ENCODE results near the gene HSPA12B. TPM values are rescaled to one million over a fixed set of nuclear protein-coding genes. Genes with fewer than 3 reads are reported as not detected.
A peak's percentile ranks its signal among the peaks of the same experiment; 100 is the strongest.

Gene HSPA12B
- total and polyA plus RNA-seq, 2 donors (not counting 3 experiments of a cell fraction or from before 2014, with no cell fraction given): 3.7 to 6.6 TPM

- no TSS peak for BruUV-seq (replicated peaks)
- no peaks in the 10 kb centered on the region for H4K20me1 ChIP-seq (replicated peaks; ENCODE audit: control insufficient read depth, extremely low read depth, insufficient read depth, low read length)
- TF ChIP-seq EZH2 (IDR thresholded peaks at IDR 0.05; ENCODE audit: borderline replicate concordance, low read depth, low read length, severe bottlenecking): peak; percentile 70
- TF ChIP-seq, protein P1, sequence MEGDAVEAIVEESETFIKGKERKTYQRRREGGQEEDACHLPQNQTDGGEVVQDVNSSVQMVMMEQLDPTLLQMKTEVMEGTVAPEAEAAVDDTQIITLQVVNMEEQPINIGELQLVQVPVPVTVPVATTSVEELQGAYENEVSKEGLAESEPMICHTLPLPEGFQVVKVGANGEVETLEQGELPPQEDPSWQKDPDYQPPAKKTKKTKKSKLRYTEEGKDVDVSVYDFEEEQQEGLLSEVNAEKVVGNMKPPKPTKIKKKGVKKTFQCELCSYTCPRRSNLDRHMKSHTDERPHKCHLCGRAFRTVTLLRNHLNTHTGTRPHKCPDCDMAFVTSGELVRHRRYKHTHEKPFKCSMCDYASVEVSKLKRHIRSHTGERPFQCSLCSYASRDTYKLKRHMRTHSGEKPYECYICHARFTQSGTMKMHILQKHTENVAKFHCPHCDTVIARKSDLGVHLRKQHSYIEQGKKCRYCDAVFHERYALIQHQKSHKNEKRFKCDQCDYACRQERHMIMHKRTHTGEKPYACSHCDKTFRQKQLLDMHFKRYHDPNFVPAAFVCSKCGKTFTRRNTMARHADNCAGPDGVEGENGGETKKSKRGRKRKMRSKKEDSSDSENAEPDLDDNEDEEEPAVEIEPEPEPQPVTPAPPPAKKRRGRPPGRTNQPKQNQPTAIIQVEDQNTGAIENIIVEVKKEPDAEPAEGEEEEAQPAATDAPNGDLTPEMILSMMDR (IDR thresholded peaks at IDR 0.05; ENCODE audit: extremely low read depth in 1 of 2, insufficient read depth in 1 of 2, low read depth in 1 of 2, low read length in 2 of 2): peak in 1 of 2 donors; percentile 4
- no peak for TF ChIP-seq MYC (IDR thresholded peaks at IDR 0.05; ENCODE audit: low read depth, low read length)
- TF ChIP-seq, protein P2, sequence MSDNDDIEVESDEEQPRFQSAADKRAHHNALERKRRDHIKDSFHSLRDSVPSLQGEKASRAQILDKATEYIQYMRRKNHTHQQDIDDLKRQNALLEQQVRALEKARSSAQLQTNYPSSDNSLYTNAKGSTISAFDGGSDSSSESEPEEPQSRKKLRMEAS (IDR thresholded peaks at IDR 0.05; ENCODE audit: insufficient read depth, insufficient read length): no peak
- no peaks in the 10 kb centered on the region for H3K36me3 ChIP-seq (ENCODE audit: control insufficient read depth in 2 of 2, extremely low read depth in 1 of 2, insufficient read depth in 2 of 2, low read length in 2 of 2)
- DNase-seq (ENCODE audit: low read depth, low spot score): peak; percentile 39
- no peak overlapping the region for H3K27ac ChIP-seq (ENCODE audit: insufficient read depth, low read depth, low read length)
- intact Hi-C loops (cut with micrococcal nuclease): loop anchor here (1.0 kb wide), 1 partner anchor 10 kb away; no protein-coding TSS in a partner anchor
- FAIRE-seq: peak; percentile 78
- ChIA-PET POLR2A (interaction anchor here (1.5 kb wide), 1 partner anchor 10 kb away, joined by 4 read pairs; the partner anchor contains the start of gene ADISSP), CTCF (interaction anchor here (0.6 to 3.3 kb wide), 13 partner anchors 8 to 214 kb away, joined by 3 to 34 read pairs (median 5); partner anchors contain the start of genes ADISSP, AP5S1, CENPB and HSPA12B)
- peak overlapping the region; percentile 26 to 57 (median 34) for H3K4me3 ChIP-seq (replicated peaks in 1 of 3; ENCODE audit: insufficient read depth in 1 of 3, low read depth in 1 of 3, low read length in 3 of 3)
- dilution Hi-C loops (cut with MboI; ENCODE audit: extremely low pct_ligation_motif_present, low sequenced_read_pairs): no loop called here
- peaks cover 8 to 19% of the 10 kb centered on the region in 2 experiments for H3K27me3 ChIP-seq (ENCODE audit: control insufficient read depth in 2 of 2, insufficient read depth in 2 of 2, low read length in 2 of 2)
- H3K79me2 ChIP-seq (ENCODE audit: control insufficient read depth, insufficient read depth, low read length): no peaks in the 10 kb centered on the region
- no peaks in the 10 kb centered on the region for H3K9me3 ChIP-seq (replicated peaks; ENCODE audit: control insufficient read depth, insufficient read depth, low read length)
- no peak overlapping the region for H3K9ac ChIP-seq (replicated peaks; ENCODE audit: extremely low read depth, insufficient read depth, low read length)
- peaks cover 15% of the 10 kb centered on the region for H3K4me1 ChIP-seq (ENCODE audit: control insufficient read depth, extremely low read depth, insufficient read depth, low read length)
- H2AFZ ChIP-seq (ENCODE audit: low read depth, low read length): peak overlapping the region; percentile 88
- H3K4me2 ChIP-seq (ENCODE audit: insufficient read depth, low read length): peak overlapping the region; percentile 74
- H3K9me1 ChIP-seq (replicated peaks; ENCODE audit: control insufficient read depth, extremely low read depth, insufficient read depth, low read length): no peaks in the 10 kb centered on the region
These were observed 45.5 kb downstream of the HSPA12B start for GRCh38 chr20:3777716-3778629.
